HFFc6 (cell line): ENCODE measurements around the gene KHDRBS2. TPM values are rescaled to one million over a fixed set of nuclear protein-coding genes. Genes with fewer than 3 reads are reported as not detected.

ENCODE experiments used
- DNase-seq: peaks from one replicate; pipeline ENCODE4 v3.0.0-alpha.2; 2018
- H3K27ac Mint-ChIP-seq: 2 replicates; pipeline ENCODE4 v1.8.0; 2020; ENCODE audit warnings: mild to moderate bottlenecking, mixed read lengths
- H3K27me3 Mint-ChIP-seq: 2 replicates; pipeline ENCODE4 v1.8.0; 2021; ENCODE audit warnings: mild to moderate bottlenecking, moderate library complexity, mixed read lengths; ENCODE audit not compliant: insufficient read depth
- H3K36me3 Mint-ChIP-seq: 2 replicates; pipeline ENCODE4 v1.8.0; 2021; ENCODE audit warnings: low read depth, mixed read lengths
- H3K4me1 Mint-ChIP-seq: 2 replicates; pipeline ENCODE4 v1.8.0; 2020; ENCODE audit warnings: low read depth, mixed read lengths
- H3K4me3 Mint-ChIP-seq: 2 replicates; pipeline ENCODE4 v1.8.0; 2020; ENCODE audit warnings: mild to moderate bottlenecking, moderate library complexity, mixed read lengths
- H3K9me3 Mint-ChIP-seq: 2 replicates; pipeline ENCODE4 v1.8.0; 2020; ENCODE audit warnings: mild to moderate bottlenecking, mixed read lengths
- total RNA-seq, 6 experiments: library from RNA; stranded (reverse); fragmentation: NEBNext Ultra II Directional; extraction: Animal tissue kit (Norgen Biotek cat#: 25700); gene quantifications; 2 replicates in 1 of 6; 3 replicates in 5 of 6; pipeline ENCODE4 v1.2.3, GENCODE V29; 2021
- TF ChIP-seq, protein P1 (sequence below): fragments of 200-600 bp; sonication (generic); IDR thresholded peaks from 2 replicates; pipeline ENCODE4 v1.5.0; 2021; ENCODE audit warnings: antibody characterized with exemption, mild to moderate bottlenecking

KHDRBS2 gene
- total RNA-seq, 6 experiments from 2014 or later: not detected

DNA sequence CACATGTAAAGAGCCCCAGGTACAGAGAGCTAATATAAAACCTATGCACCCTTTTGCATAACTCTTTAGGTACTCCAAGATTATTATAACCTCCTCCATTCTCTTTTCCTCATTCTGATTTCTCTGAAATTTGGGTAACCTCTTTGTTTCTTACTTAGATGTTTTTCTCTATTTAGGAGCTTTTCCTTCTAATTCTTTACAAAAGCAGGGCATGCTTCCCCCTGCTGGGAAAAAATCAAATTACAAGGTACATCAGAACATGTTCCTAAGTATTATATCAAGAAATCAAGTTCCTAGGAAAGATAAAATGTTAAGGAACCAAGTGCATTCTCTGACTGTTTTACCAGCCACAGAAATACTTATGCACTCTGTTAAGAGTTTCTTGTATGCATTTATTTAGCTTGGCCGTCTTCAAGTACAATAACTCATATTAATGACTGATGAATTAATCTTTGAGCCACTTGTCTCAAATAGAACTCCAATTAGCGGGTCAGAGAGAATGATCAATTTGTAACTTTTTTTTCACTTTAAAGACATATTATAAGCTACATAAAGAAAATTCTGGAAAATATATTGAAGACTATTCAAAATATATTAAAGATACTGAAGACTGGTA is 2.1 kb downstream of the KHDRBS2 start:
- no peak overlapping the region for H3K27ac Mint-ChIP-seq
- DNase-seq: peak; percentile 28
- TF ChIP-seq, protein P1, sequence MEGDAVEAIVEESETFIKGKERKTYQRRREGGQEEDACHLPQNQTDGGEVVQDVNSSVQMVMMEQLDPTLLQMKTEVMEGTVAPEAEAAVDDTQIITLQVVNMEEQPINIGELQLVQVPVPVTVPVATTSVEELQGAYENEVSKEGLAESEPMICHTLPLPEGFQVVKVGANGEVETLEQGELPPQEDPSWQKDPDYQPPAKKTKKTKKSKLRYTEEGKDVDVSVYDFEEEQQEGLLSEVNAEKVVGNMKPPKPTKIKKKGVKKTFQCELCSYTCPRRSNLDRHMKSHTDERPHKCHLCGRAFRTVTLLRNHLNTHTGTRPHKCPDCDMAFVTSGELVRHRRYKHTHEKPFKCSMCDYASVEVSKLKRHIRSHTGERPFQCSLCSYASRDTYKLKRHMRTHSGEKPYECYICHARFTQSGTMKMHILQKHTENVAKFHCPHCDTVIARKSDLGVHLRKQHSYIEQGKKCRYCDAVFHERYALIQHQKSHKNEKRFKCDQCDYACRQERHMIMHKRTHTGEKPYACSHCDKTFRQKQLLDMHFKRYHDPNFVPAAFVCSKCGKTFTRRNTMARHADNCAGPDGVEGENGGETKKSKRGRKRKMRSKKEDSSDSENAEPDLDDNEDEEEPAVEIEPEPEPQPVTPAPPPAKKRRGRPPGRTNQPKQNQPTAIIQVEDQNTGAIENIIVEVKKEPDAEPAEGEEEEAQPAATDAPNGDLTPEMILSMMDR: peak; percentile 75
- no peaks in the 10 kb centered on the region for H3K36me3 Mint-ChIP-seq
- no peaks in the 10 kb centered on the region; the same call in 1 of the 2 replicates for H3K27me3 Mint-ChIP-seq
- no peaks in the 10 kb centered on the region for H3K4me1 Mint-ChIP-seq
- no peak overlapping the region for H3K4me3 Mint-ChIP-seq
- H3K9me3 Mint-ChIP-seq: peaks cover 9% of the 10 kb centered on the region; the same call in 1 of the 2 replicates

DNA sequence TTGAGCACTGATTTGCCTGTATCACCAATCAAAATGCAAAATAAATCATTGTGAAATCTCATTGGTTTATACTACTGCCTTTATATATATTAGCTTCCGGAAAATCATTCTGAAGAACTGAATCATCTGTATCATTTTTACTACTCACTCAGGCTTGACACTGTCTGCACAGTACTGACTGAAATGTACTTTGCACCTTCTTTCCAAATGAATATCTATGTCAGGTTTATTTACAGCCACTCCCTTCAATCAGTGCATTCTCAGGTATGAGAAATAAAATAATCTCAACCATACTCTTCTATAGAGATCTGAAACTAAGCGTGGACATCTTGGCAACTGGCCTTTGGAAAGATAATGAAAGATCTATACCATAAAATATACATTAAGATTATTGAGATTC is 2.7 kb downstream of the KHDRBS2 start:
- peaks cover 9% of the 10 kb centered on the region; the same call in 1 of the 2 replicates for H3K9me3 Mint-ChIP-seq
- no peaks in the 10 kb centered on the region for H3K4me1 Mint-ChIP-seq
- H3K36me3 Mint-ChIP-seq: no peaks in the 10 kb centered on the region
- TF ChIP-seq, protein P1: no peak
- H3K27me3 Mint-ChIP-seq: no peaks in the 10 kb centered on the region; the same call in 1 of the 2 replicates
- no peak for DNase-seq
- no peak overlapping the region for H3K4me3 Mint-ChIP-seq
- no peak overlapping the region for H3K27ac Mint-ChIP-seq

DNA sequence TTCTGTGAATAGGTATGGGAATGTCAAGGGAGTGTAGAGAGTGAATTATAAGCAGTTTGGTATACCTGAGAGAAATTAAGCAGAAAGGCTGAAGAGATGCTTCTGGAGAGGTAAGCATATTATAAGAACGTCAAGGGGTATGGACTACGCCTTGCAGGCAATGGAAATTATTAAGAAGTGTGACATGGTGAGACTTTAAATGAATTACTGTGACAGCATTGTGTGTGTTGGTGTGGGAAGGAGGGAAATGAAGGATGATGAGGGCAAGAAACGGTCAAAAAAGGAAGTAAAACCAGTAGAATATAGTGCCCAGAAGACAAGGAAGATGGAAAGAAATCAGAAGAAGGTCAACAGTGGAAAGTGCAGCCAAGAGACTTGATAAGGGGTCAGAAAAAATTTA is 5.9 kb downstream of the KHDRBS2 start:
- H3K4me1 Mint-ChIP-seq: no peaks in the 10 kb centered on the region
- peaks cover 5% of the 10 kb centered on the region; the same call in 1 of the 2 replicates for H3K9me3 Mint-ChIP-seq
- H3K27ac Mint-ChIP-seq: no peak overlapping the region
- TF ChIP-seq, protein P1: no peak
- H3K36me3 Mint-ChIP-seq: no peaks in the 10 kb centered on the region
- no peak for DNase-seq
- H3K27me3 Mint-ChIP-seq: no peaks in the 10 kb centered on the region
- no peak overlapping the region for H3K4me3 Mint-ChIP-seq

DNA sequence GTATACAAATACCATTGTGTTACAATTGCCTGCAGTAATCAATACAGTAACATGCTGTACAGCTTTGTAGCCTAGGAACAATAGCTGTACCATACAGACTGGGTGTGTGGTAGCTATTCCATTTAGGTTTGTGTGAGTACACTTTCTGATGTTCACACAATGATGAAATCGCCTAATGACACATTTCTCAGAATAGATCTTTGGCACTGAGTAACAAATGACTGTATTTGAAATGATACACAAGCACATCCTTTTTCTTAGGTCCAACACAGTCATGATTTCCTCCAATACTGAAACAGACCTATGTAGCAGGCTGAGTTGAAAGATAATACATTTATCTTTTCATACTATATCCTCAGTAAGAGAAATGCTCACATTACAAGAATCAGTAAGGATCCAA is 13.9 kb downstream of the KHDRBS2 start:
- TF ChIP-seq, protein P1: no peak
- no peak overlapping the region for H3K4me3 Mint-ChIP-seq
- peaks cover 12% of the 10 kb centered on the region for H3K9me3 Mint-ChIP-seq

DNA sequence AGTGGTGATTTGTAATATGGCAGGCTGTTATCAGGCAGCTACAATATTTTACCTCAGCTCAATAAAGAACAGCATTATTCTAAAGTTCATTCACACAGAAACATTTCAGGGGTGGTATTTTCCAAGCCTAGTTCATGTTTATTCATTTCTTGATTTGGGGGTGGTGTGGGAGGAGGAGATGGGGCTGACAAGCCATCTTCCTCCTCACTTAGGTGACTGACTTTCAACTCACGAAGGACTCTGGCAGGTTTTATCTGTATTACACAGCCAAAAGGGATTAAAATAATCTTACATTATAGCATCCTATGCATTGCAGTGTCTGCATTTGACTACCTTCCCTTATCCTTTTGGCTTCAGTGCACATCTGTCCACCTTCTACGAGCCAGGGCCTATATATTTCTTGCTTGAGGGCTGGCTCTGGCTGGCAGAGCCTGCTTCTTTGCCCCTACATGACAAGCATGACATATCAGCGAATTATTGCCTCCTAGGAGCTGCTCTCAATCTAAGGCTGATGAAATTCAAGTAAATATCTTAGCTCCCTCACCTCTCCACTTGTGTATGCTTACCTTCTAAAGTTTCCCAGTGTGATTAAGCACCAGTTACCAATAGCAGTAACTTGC is 20.0 kb downstream of the KHDRBS2 start:
- Mint-ChIP-seq H3K4me3 (no peak overlapping the region), H3K36me3 (no peaks in the 10 kb centered on the region), H3K27ac (no peak overlapping the region), H3K9me3 (peaks cover 12% of the 10 kb centered on the region), H3K4me1 (no peaks in the 10 kb centered on the region), H3K27me3 (no peaks in the 10 kb centered on the region; the same call in 1 of the 2 replicates)
- TF ChIP-seq, protein P1: no peak
- DNase-seq: no peak

More for the DNA sequence above, 13.9 kb downstream of the KHDRBS2 start:
- H3K27ac Mint-ChIP-seq: no peak overlapping the region
- H3K27me3 Mint-ChIP-seq: no peaks in the 10 kb centered on the region
- H3K4me1 Mint-ChIP-seq: no peaks in the 10 kb centered on the region
- DNase-seq: no peak
- no peaks in the 10 kb centered on the region for H3K36me3 Mint-ChIP-seq
